Hepatocyte (in vitro differentiated cells): ENCODE measurements around the gene DMC1. TPM values are rescaled to one million over a fixed set of nuclear protein-coding genes. Genes with fewer than 3 reads are reported as not detected.

Experiments used
- DNase-seq: peaks from one replicate; pipeline ENCODE4 v3.0.0-alpha.2; 2016; ENCODE audit warnings: low spot score
- H2AFZ ChIP-seq: fragments of 200-600 bp; sonication (generic); 2 replicates; pipeline ENCODE4 v1.6.0; 2016; ENCODE audit warnings: antibody characterized with exemption, mild to moderate bottlenecking
- H3K27ac ChIP-seq: fragments of 200-600 bp; sonication (generic); 2 replicates; pipeline ENCODE4 v1.5.1; 2016; ENCODE audit warnings: mild to moderate bottlenecking
- H3K27me3 ChIP-seq: fragments of 200-600 bp; sonication (generic); 2 replicates; pipeline ENCODE4 v1.6.1; 2016
- H3K36me3 ChIP-seq: fragments of 200-600 bp; sonication (generic); replicated peaks from 2 replicates; pipeline ENCODE4 v1.5.1; 2016; ENCODE audit warnings: low read depth; ENCODE audit not compliant: insufficient read depth
- H3K4me1 ChIP-seq: fragments of 200-600 bp; sonication (generic); 2 replicates; pipeline ENCODE4 v1.5.1; 2016; ENCODE audit warnings: mild to moderate bottlenecking, moderate library complexity; ENCODE audit not compliant: insufficient read depth
- H3K4me2 ChIP-seq: fragments of 200-600 bp; sonication (generic); 2 replicates; pipeline ENCODE4 v1.6.0; 2016
- H3K4me3 ChIP-seq: fragments of 200-600 bp; sonication (generic); 2 replicates; pipeline ENCODE4 v1.5.1; 2016; ENCODE audit warnings: mild to moderate bottlenecking
- H3K79me2 ChIP-seq: fragments of 200-600 bp; sonication (generic); 2 replicates; pipeline ENCODE4 v1.6.0; 2017; ENCODE audit warnings: mild to moderate bottlenecking
- H3K9me2 ChIP-seq: fragments of 200-600 bp; sonication (generic); replicated peaks from 2 replicates; pipeline ENCODE4 v1.6.0; 2017; ENCODE audit warnings: mild to moderate bottlenecking; ENCODE audit not compliant: insufficient read depth
- H3K9me3 ChIP-seq: fragments of 200-600 bp; sonication (generic); 2 replicates; pipeline ENCODE4 v1.5.1; 2016; ENCODE audit warnings: low read depth, mild to moderate bottlenecking
- H4K20me1 ChIP-seq: fragments of 200-600 bp; sonication (generic); 2 replicates; pipeline ENCODE4 v1.6.0; 2016; ENCODE audit warnings: mild to moderate bottlenecking; ENCODE audit not compliant: insufficient read depth, poor library complexity, severe bottlenecking
- CTCF ChIP-seq: fragments of 200-600 bp; sonication (generic); IDR thresholded peaks from 2 replicates; pipeline ENCODE4 v1.5.1; 2016; ENCODE audit warnings: antibody characterized with exemption, mild to moderate bottlenecking; ENCODE audit not compliant: poor library complexity
- EZH2 ChIP-seq: fragments of 200-600 bp; sonication (generic); IDR thresholded peaks from 2 replicates; pipeline ENCODE4 v1.6.1; 2016; ENCODE audit warnings: antibody characterized with exemption, mild to moderate bottlenecking, borderline replicate concordance
- EZH2phosphoT487 ChIP-seq: fragments of 200-600 bp; sonication (generic); IDR thresholded peaks from one replicate; pipeline ENCODE4 v1.6.1; 2018; ENCODE audit warnings: antibody characterized with exemption, mild to moderate bottlenecking, low read depth, moderate library complexity; ENCODE audit not compliant: unreplicated experiment, severe bottlenecking
- WGBS: methylation state at CpG from one replicate; pipeline ENCODE4 v1.1.6; 2016; ENCODE audit warnings: low lambda C conversion rate; ENCODE audit errors: missing lambda C conversion rate; 5-methylcytosine and 5-hydroxymethylcytosine counted together
- polyA plus RNA-seq: library from polyadenylated mRNA; unstranded; fragments of >200 nt; fragmentation: Nextera tagmentation; extraction: Ambion mirVana; gene quantifications from 2 replicates; pipeline ENCODE4 v1.2.1, GENCODE V29; 2016
- total RNA-seq: library from RNA; depleted of rRNA; stranded (reverse); fragments of >200 nt; gene quantifications from 2 replicates; pipeline ENCODE4 v1.2.3, GENCODE V29; 2014

DMC1 gene
- total and polyA plus RNA-seq, 2 experiments from 2014 or later: 0.74 to 0.80 TPM

GRCh38 chr22:38518620-38519019 lies 51.4 kb downstream of the DMC1 start:
- 92% methylated on average over 4 of the region's 4 CpGs for WGBS
- no peak for DNase-seq
- Histone ChIP-seq H4K20me1 (no peaks in the 10 kb centered on the region), H3K4me2 (no peak overlapping the region), H3K4me3 (no peak overlapping the region), H3K79me2 (no peaks in the 10 kb centered on the region), H2AFZ (no peak overlapping the region), H3K4me1 (no peaks in the 10 kb centered on the region), H3K9me3 (no peaks in the 10 kb centered on the region), H3K36me3 (no peaks in the 10 kb centered on the region), H3K27ac (no peak overlapping the region), H3K9me2 (no peaks in the 10 kb centered on the region), H3K27me3 (no peaks in the 10 kb centered on the region)
- no peak for TF ChIP-seq EZH2
- no peak for TF ChIP-seq CTCF
- TF ChIP-seq EZH2phosphoT487: no peak

GRCh38 chr22:38513063-38513462 lies 56.9 kb downstream of the DMC1 start:
- Histone ChIP-seq H2AFZ (no peak overlapping the region), H3K4me1 (no peaks in the 10 kb centered on the region), H3K79me2 (no peaks in the 10 kb centered on the region), H4K20me1 (no peaks in the 10 kb centered on the region), H3K9me2 (no peaks in the 10 kb centered on the region), H3K4me2 (no peak overlapping the region), H3K27ac (no peak overlapping the region), H3K36me3 (no peaks in the 10 kb centered on the region), H3K4me3 (no peak overlapping the region), H3K27me3 (no peaks in the 10 kb centered on the region), H3K9me3 (no peaks in the 10 kb centered on the region)
- DNase-seq: peak; percentile 36
- TF ChIP-seq CTCF (peak; percentile 14), EZH2phosphoT487 (no peak), EZH2 (no peak)
- WGBS: 73% methylated on average over 1 of the region's 1 CpG

GRCh38 chr22:38510416-38510970 lies 59.5 kb downstream of the DMC1 start:
- Histone ChIP-seq H3K9me2 (no peaks in the 10 kb centered on the region), H3K79me2 (peaks cover 9% of the 10 kb centered on the region)
- 90% methylated on average over 5 of the region's 5 CpGs for WGBS

More at GRCh38 chr22:38510416-38510970, 59.5 kb downstream of the DMC1 start:
- H4K20me1 ChIP-seq: no peaks in the 10 kb centered on the region
- H3K27me3 ChIP-seq: no peaks in the 10 kb centered on the region
- H3K27ac ChIP-seq: no peak overlapping the region
- no peaks in the 10 kb centered on the region for H3K36me3 ChIP-seq
- H3K4me3 ChIP-seq: no peak overlapping the region
- H3K4me2 ChIP-seq: no peak overlapping the region
- no peak overlapping the region for H2AFZ ChIP-seq
- no peak for DNase-seq
- H3K4me1 ChIP-seq: peaks cover 5% of the 10 kb centered on the region
- no peaks in the 10 kb centered on the region for H3K9me3 ChIP-seq
- TF ChIP-seq EZH2 (no peak), EZH2phosphoT487 (no peak), CTCF (no peak)
